Neural progenitor cell (in vitro differentiated cells): ENCODE data around the gene PGBD5.

Experiments used
- EZH2 ChIP-seq: fragments of 200-600 bp; sonication (generic); IDR thresholded peaks from 2 replicates; pipeline ENCODE4 v1.6.1; 2017; ENCODE audit warnings: antibody characterized with exemption, mild to moderate bottlenecking, moderate library complexity
- EZH2phosphoT487 ChIP-seq: fragments of 200-600 bp; sonication (generic); IDR thresholded peaks from 2 replicates; pipeline ENCODE4 v1.6.1; 2017; ENCODE audit warnings: antibody characterized with exemption
- TF ChIP-seq, protein P1 (sequence below): fragments of 200-600 bp; sonication (generic); IDR thresholded peaks from 2 replicates; pipeline ENCODE4 v1.5.1; 2017; ENCODE audit warnings: antibody characterized with exemption, mild to moderate bottlenecking

DNA sequence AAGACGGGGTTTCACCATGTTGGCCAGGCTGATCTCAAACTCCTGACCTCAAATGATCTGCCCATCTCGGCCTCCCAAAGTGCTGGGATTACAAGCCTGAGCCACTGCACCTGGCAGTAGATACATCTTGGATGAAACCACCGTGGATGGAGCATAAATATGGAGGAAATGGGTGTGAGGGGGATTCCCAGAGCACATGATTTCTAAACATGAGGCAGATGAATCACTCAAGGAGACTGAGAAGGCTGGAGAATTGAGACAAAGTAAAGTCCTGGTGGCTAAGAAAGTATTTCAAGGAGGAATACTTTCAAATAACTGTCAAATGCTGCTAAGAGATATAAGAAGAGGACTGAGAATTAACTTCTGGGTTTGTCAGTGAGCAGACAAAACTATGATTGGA, 5.4 kb upstream of the PGBD5 start:
- TF ChIP-seq EZH2 (no peak), EZH2phosphoT487 (no peak)
- TF ChIP-seq, protein P1, sequence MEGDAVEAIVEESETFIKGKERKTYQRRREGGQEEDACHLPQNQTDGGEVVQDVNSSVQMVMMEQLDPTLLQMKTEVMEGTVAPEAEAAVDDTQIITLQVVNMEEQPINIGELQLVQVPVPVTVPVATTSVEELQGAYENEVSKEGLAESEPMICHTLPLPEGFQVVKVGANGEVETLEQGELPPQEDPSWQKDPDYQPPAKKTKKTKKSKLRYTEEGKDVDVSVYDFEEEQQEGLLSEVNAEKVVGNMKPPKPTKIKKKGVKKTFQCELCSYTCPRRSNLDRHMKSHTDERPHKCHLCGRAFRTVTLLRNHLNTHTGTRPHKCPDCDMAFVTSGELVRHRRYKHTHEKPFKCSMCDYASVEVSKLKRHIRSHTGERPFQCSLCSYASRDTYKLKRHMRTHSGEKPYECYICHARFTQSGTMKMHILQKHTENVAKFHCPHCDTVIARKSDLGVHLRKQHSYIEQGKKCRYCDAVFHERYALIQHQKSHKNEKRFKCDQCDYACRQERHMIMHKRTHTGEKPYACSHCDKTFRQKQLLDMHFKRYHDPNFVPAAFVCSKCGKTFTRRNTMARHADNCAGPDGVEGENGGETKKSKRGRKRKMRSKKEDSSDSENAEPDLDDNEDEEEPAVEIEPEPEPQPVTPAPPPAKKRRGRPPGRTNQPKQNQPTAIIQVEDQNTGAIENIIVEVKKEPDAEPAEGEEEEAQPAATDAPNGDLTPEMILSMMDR: no peak
